Measurements from ENCODE around the gene FMO5.

DNA sequence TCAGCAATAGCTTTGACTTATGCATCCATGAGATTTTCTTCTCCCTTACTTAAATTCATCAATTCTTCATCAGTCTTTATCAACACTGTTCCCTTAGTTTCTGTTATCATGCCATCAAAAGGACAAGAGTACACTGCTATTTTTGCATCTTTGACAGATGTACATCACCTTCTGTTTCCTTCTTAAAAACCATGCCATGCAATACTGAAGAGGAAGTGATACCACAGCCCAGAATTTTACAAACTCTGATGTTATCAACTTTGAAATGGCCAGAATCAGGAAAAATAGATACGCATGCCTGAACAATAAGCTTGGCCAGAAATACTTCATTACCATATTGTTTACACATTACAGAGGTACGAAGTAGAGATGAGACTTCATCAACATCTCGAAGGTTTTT, 21.1 kb downstream of the FMO5 start:
- TF ChIP-seq POLR2AphosphoS5 (IDR thresholded peaks at IDR 0.05; ENCODE audit: borderline replicate concordance, low read depth, low read length) (no peak), EZH2 (IDR thresholded peaks at IDR 0.05) (no peak), FOXP2 (optimal IDR thresholded peaks at IDR 0.05; ENCODE audit: control extremely low read depth, extremely low read length, insufficient read depth) (no peak)

Data from SK-N-MC (cell line).